ENCODE results near the gene CIRBP.

Gene CIRBP

DNA sequence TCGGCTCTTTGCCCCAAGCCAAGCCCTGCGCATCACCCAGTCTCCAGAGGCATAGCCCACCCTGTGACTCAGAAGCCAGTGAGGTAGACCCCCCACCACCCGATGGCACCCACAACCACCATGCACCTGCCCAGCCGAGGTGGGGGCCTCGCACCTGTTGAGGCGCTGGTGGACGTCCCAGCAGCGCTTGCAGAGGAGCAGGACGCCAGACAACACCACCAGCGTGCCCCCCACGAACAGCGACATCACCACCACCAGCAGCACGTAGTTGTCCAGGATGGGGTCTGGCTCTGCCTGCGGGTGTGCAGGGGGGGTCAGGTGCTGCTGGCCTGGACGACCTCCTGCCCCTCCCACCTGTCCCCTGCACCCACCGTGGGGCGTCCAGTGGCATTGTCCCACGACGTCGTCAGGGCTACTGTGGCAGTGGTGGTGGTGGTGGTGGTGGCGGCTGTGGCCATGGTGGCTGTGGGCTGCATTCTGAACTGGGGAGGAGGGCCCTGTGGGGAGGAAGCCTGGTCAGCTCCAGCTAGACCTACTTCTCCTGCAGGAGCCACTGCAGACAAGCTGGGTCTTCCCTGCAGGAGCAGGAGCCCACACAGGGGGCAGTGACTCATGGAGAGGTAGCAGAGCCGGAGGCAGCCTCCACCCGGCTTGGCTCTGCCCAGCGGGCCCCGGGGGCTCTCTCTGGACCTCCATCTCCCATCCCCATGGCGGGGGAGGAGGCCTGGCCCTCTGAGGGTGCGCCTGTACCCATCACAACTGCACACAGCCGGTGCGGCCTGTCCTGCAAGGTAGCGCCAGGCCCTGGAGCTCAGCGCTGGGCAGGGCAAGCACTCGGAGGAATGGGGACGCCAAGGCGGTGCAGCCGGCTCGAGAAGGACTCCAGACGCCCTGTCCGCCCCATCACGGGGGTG, 33.2 kb upstream of the CIRBP start:
- TF ChIP-seq GATA2 (IDR thresholded peaks at IDR 0.05; ENCODE audit: low read depth, low read length), result no peak
- TF ChIP-seq GATA3 (IDR thresholded peaks at IDR 0.05; ENCODE audit: low read depth, low read length), result no peak

DNA sequence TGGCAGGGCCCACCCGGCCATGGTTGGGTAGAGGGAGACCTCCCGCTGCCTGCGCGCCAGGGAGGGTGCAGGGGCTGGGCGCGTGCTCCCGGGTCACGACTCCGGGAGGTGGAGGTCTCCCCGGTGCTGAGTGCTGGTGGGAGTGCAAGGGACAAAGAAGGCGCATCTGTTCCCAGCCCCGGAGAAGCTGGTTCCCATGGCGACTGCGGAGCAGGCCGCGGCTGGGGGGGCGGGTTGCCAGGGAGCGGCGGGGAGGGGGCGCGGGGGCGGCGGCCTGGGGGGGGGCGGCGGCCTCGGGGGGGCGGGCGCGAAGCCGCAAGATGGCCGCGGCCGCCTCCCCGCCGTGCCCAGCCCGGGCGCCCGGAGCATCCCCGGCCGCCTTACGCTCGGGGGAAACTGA, 32.6 kb upstream of the CIRBP start:
- TF ChIP-seq GATA2 (IDR thresholded peaks at IDR 0.05; ENCODE audit: low read depth, low read length) (no peak), GATA3 (IDR thresholded peaks at IDR 0.05; ENCODE audit: low read depth, low read length) (no peak)

GRCh38 chr19:1237027-1237659, 32.0 kb upstream of the CIRBP start:
- no peak for TF ChIP-seq GATA3 (IDR thresholded peaks at IDR 0.05; ENCODE audit: low read depth, low read length)
- TF ChIP-seq GATA2 (IDR thresholded peaks at IDR 0.05; ENCODE audit: low read depth, low read length), result no peak

DNA sequence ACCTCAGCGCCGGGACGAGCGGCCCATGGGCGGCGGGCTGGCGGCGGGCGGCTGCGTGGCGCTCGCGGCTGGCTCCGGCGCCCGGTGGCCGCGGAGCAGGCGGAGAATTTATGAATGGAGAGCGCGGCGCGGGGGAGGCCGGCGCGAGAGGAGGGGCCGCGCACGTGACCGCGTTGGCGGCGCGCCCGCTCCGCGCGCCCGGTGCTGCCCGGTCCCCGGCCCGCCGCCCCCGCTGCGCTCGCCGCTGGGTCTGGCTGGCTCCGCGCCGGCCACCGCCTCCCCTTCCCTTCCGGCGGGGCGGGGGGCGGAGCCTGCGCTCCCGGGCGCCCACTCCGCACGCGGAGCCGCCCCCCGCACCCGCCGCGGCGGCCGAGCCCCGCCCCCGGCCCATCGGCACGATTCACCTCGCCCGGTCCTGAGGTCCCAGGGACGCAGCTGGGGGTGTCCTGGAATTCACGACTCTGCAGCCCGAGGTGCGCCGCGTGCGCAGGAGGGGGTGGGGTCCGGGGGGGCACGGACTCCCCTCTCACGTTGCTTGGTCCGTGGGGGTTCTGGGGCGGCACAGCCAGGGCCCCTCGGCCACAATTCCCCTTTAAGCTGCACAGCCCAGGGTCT, 31.3 kb upstream of the CIRBP start, which contains the start of gene CBARP:
CBARP (minus strand) TSS at position 252 of the 615 bp plus-strand sequence. CDS start 1,905 bp downstream, outside the sequence.
- TF ChIP-seq GATA2 (IDR thresholded peaks at IDR 0.05; ENCODE audit: low read depth, low read length) (no peak), GATA3 (IDR thresholded peaks at IDR 0.05; ENCODE audit: low read depth, low read length) (no peak)

GRCh38 chr19:1238369-1239303, 30.5 kb upstream of the CIRBP start:
- no peak for TF ChIP-seq GATA3 (IDR thresholded peaks at IDR 0.05; ENCODE audit: low read depth, low read length)
- no peak for TF ChIP-seq GATA2 (IDR thresholded peaks at IDR 0.05; ENCODE audit: low read depth, low read length)

- TF ChIP-seq GATA2 (IDR thresholded peaks at IDR 0.05; ENCODE audit: low read depth, low read length) (no peak), GATA3 (IDR thresholded peaks at IDR 0.05; ENCODE audit: low read depth, low read length) (no peak)
Observed at GRCh38 chr19:1239420-1239795, 29.7 kb upstream of the CIRBP start.

DNA sequence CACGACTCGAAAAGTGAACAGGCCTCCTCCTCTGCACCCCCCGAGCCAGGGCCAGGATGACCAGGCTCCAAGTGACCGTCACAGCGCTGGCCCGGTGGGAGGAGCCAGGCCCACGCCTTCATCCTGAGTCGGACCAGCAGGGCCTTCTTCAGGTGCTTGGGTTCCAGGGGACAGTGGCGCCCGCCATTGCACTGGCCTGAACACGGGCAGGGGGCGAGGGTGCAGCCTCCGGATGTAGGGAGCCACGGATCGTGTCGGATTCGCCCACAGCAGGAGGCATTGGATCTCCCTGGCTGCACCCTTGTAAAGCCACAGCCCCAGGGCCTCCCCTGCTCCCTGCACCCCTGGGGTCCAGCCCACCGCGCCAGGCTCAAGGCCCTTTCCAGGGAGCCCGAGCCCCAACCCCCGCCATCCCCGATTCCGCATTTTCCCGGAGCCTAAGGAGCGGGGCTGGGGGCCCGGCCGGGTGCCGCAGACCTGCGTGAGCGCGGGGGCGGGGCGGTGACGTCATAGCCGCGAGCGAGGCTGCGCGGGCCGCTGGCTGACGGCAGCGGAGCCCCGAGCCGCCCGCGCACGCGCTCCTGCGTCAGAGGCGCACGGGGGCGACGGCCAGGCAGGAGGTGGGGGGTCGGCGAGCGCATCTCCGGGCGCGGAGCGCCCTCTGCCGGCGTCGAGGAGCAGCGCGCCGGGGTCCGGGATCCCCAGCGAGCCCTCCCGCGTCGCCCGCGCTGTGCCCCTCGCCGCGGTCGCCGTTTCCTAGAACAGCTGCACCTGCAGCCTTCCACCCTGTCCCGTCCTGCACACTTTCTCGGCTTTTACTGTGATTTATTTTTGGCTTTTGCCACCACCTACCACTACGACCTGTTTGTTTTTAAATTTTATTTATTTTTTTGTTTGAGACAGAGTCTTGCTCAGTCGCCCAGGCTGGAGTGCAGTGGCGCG, 29.1 kb upstream of the CIRBP start:
- no peak for TF ChIP-seq GATA2 (IDR thresholded peaks at IDR 0.05; ENCODE audit: low read depth, low read length)
- TF ChIP-seq GATA3 (IDR thresholded peaks at IDR 0.05; ENCODE audit: low read depth, low read length), result no peak

DNA sequence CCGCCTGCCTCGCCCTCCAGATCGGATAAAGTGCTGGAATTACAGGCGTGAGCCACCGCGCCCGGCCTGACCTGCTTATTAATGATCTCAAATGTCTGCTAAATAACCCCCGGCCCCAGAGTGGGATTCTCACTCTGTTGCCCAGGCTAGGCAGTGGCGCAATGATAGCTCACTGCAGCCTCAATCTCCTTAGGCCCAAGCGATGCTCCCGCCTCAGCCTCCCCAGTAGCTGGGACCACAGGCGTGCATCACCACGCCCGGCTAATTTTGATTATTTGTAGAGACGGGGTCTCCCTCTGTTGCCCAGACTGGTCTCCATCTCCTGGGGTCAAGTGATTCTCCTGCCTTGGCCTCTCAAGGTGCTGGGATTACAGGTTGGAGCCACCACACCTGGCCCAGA, 28.2 kb upstream of the CIRBP start:
- TF ChIP-seq GATA2 (IDR thresholded peaks at IDR 0.05; ENCODE audit: low read depth, low read length), result no peak
- no peak for TF ChIP-seq GATA3 (IDR thresholded peaks at IDR 0.05; ENCODE audit: low read depth, low read length)

- TF ChIP-seq GATA3 (IDR thresholded peaks at IDR 0.05; ENCODE audit: low read depth, low read length) (no peak), GATA2 (IDR thresholded peaks at IDR 0.05; ENCODE audit: low read depth, low read length) (peak; percentile 37; the same call in 1 of the 2 replicates)
Observed at GRCh38 chr19:1241417-1242095, 27.6 kb upstream of the CIRBP start, which contains the start of gene ATP5F1D. ATP5F1D (plus strand) TSS chr19:1241751; CDS start chr19:1241851, 100 bp downstream.

- TF ChIP-seq GATA2 (IDR thresholded peaks at IDR 0.05; ENCODE audit: low read depth, low read length) (no peak), GATA3 (IDR thresholded peaks at IDR 0.05; ENCODE audit: low read depth, low read length) (no peak)
Observed at GRCh38 chr19:1243768-1244692, 25.1 kb upstream of the CIRBP start.

All from SH-SY5Y (cell line).